HepG2 (cell line): ENCODE data around the gene GAS2L2. TPM values are rescaled to one million over a fixed set of nuclear protein-coding genes. Genes with fewer than 3 reads are reported as not detected.

Experiments used
- ASH2L ChIP-seq: fragments of 300-600, 200-600 bp; sonication (generic); IDR thresholded peaks from 2 replicates; pipeline ENCODE4 v1.7.0; 2017; ENCODE audit warnings: low read depth, mild to moderate bottlenecking, moderate library complexity, mixed read lengths, low read length; ENCODE audit not compliant: insufficient read length
- CBX2 ChIP-seq, 2 experiments: fragments of 200-600 bp in 1 of 2; sonication (generic); formaldehyde crosslinking in 1 of 2; IDR thresholded peaks; 2 replicates each; pipeline versions ENCODE4 v1.7.0 to v1.8.1; 2018 to 2022; ENCODE audit warnings: low read depth in 2 of 2, low read length in 1 of 2, mild to moderate bottlenecking in 1 of 2, missing genetic modification reagents in 1 of 2
- FOXA3 ChIP-seq: IDR thresholded peaks from 2 replicates; pipeline ENCODE4 v1.6.1; 2016; ENCODE audit warnings: missing genetic modification reagents, missing compliant biosample characterization
- GZF1 ChIP-seq: sonication (generic); formaldehyde crosslinking; IDR thresholded peaks from 2 replicates; pipeline ENCODE4 v1.5.1; 2020; ENCODE audit warnings: mild to moderate bottlenecking, missing genetic modification reagents
- HCFC1 ChIP-seq: fragments of 150-350 bp; IDR thresholded peaks from 2 replicates; pipeline ENCODE4 v1.6.1; 2014; ENCODE audit warnings: low read depth, low read length
- HOXA3 ChIP-seq: sonication (generic); formaldehyde crosslinking; IDR thresholded peaks from 2 replicates; pipeline ENCODE4 v1.5.0; 2020; ENCODE audit warnings: missing genetic modification reagents
- MEF2D ChIP-seq: sonication (generic); formaldehyde crosslinking; IDR thresholded peaks from 2 replicates; pipeline ENCODE4 v1.5.1; 2020; ENCODE audit warnings: mild to moderate bottlenecking, missing genetic modification reagents
- SMC3 ChIP-seq: IDR thresholded peaks from 2 replicates; pipeline ENCODE4 v1.6.1; 2011; ENCODE audit warnings: low read length, improper control_type of control experiment
- SP1 ChIP-seq, 2 experiments: fragments of 450-650 bp in 1 of 2; sonication (generic) in 1 of 2; formaldehyde crosslinking in 1 of 2; IDR thresholded peaks; 2 replicates each; pipeline versions ENCODE4 v1.4.0 to v1.6.1; 2016 to 2020; ENCODE audit warnings: missing genetic modification reagents in 1 of 2
- ZFP36L2 ChIP-seq: sonication (generic); formaldehyde crosslinking; IDR thresholded peaks from 2 replicates; pipeline ENCODE4 v1.4.0; 2020; ENCODE audit warnings: missing genetic modification reagents
- ZNF10 ChIP-seq: sonication (generic); formaldehyde crosslinking; IDR thresholded peaks from 2 replicates; pipeline ENCODE4 v1.4.0; 2020; ENCODE audit warnings: mild to moderate bottlenecking, low read depth, missing genetic modification reagents, borderline replicate concordance
- ZNF761 ChIP-seq: sonication (generic); formaldehyde crosslinking; conservative IDR thresholded peaks from 2 replicates; pipeline ENCODE4 v1.4.0; 2020; ENCODE audit warnings: mild to moderate bottlenecking, missing genetic modification reagents
- polyA plus RNA-seq, 8 experiments: library from polyadenylated mRNA; depleted of rRNA in 3 of 8; stranded (reverse) in 7 of 8; unstranded in 1 of 8; fragments of >200 nt; fragmentation: Illumina TruSeq in 4 of 8; extraction: Trizol in 4 of 8; gene quantifications; 2 replicates each; pipeline versions ENCODE4 v1.2.1 to v1.2.3, GENCODE V29; 2011 to 2016; ENCODE audit warnings: low read depth in 4 of 8, missing spikeins in 1 of 8, mixed read lengths in 1 of 8; ENCODE audit not compliant: insufficient read depth in 1 of 8
- total RNA-seq, 5 experiments: library from RNA; depleted of rRNA; stranded (reverse); fragments of >200 nt; fragmentation: Illumina TruSeq; extraction: Trizol; gene quantifications; 2 replicates each; pipeline ENCODE4 v1.2.3, GENCODE V29; 2016; ENCODE audit warnings: low read depth in 1 of 5
- TF ChIP-seq, protein P1 (sequence below): sonication (generic); formaldehyde crosslinking; IDR thresholded peaks from 2 replicates; pipeline ENCODE4 v1.4.0; 2020; ENCODE audit warnings: low read depth, mild to moderate bottlenecking, missing genetic modification reagents
- TF ChIP-seq, protein P2 (sequence below): sonication (generic); formaldehyde crosslinking; IDR thresholded peaks from 2 replicates; pipeline ENCODE4 v1.8.1; 2023; ENCODE audit warnings: mild to moderate bottlenecking, missing genetic modification reagents
- TF ChIP-seq, protein P3 (sequence below): sonication (generic); formaldehyde crosslinking; IDR thresholded peaks from 2 replicates; pipeline ENCODE4 v1.5.0; 2020; ENCODE audit warnings: mild to moderate bottlenecking, missing genetic modification reagents, borderline replicate concordance
- TF ChIP-seq, protein P4 (sequence below): sonication (generic); formaldehyde crosslinking; IDR thresholded peaks from 2 replicates; pipeline ENCODE4 v1.4.0; 2020; ENCODE audit warnings: mild to moderate bottlenecking, low read depth, missing genetic modification reagents
- TF ChIP-seq, protein P5 (sequence below): sonication (generic); formaldehyde crosslinking; IDR thresholded peaks from 2 replicates; pipeline ENCODE4 v1.5.1; 2020; ENCODE audit warnings: mild to moderate bottlenecking, missing genetic modification reagents

Gene GAS2L2
- total and polyA plus RNA-seq, 2 of the 13 experiments (the other 11 are each of a cell fraction or from before 2014, with no cell fraction given): not detected

DNA sequence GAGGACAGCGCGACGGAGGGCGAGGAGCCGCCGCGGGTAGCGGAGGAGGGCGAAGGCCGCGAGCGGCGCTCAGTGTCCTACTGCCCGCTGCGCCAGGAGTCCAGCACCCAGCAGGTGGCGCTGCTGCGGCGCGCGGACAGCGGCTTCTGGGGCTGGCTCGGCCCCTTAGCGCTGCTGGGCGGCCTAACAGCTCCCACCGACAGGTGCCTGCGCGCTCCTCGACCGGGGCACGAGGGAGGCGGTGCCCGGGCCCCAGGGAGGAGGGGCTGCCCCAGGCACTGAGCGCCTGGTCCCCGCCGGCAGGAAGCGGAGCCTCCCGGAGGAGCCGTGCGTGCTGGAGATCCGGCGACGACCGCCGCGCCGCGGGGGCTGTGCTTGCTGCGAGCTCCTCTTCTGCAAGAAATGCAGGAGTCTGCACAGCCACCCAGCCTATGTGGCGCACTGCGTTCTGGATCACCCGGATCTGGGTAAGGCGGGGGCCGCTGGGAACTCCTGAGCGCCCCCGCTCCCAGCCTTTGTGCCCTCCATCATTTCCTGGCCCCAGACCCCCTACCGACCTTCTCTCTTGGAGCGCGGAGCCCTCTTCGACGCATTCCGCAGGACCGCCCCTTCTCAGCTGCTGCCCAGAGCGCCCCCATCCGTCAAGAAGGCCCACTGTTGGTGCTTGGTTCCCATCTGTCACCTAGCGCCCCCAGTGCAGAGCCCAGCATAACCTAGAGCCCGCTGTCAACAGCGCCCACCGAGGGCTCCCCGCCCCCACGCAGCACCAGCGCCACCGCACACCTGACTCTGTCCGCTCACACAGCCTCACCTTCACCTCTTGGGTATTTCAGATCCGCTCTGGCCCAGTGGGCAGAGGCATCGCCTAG lies 11.3 kb upstream of the GAS2L2 start (continued):
- TF ChIP-seq, protein P1, sequence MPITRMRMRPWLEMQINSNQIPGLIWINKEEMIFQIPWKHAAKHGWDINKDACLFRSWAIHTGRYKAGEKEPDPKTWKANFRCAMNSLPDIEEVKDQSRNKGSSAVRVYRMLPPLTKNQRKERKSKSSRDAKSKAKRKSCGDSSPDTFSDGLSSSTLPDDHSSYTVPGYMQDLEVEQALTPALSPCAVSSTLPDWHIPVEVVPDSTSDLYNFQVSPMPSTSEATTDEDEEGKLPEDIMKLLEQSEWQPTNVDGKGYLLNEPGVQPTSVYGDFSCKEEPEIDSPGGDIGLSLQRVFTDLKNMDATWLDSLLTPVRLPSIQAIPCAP (CRISPR knock-in tag): 0 out of 2 replicates have a peak, but pooled peaks have one; percentile 65
- TF ChIP-seq, protein P2, sequence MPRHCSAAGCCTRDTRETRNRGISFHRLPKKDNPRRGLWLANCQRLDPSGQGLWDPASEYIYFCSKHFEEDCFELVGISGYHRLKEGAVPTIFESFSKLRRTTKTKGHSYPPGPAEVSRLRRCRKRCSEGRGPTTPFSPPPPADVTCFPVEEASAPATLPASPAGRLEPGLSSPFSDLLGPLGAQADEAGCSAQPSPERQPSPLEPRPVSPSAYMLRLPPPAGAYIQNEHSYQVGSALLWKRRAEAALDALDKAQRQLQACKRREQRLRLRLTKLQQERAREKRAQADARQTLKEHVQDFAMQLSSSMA: 0 out of 2 replicates have a peak, but pooled peaks have one; percentile 70
- TF ChIP-seq MEF2D (CRISPR knock-in tag): no peak
- TF ChIP-seq ZNF761: peak; percentile 41; the same call in 1 of the 2 replicates
- TF ChIP-seq HOXA3 (CRISPR knock-in tag): peak; percentile 85
- TF ChIP-seq SP1 (IDR thresholded peaks at IDR 0.05): no peak
- TF ChIP-seq SP1 (CRISPR knock-in tag; IDR thresholded peaks at IDR 0.05): no peak
- no peak for TF ChIP-seq ZNF10
- TF ChIP-seq, protein P3, sequence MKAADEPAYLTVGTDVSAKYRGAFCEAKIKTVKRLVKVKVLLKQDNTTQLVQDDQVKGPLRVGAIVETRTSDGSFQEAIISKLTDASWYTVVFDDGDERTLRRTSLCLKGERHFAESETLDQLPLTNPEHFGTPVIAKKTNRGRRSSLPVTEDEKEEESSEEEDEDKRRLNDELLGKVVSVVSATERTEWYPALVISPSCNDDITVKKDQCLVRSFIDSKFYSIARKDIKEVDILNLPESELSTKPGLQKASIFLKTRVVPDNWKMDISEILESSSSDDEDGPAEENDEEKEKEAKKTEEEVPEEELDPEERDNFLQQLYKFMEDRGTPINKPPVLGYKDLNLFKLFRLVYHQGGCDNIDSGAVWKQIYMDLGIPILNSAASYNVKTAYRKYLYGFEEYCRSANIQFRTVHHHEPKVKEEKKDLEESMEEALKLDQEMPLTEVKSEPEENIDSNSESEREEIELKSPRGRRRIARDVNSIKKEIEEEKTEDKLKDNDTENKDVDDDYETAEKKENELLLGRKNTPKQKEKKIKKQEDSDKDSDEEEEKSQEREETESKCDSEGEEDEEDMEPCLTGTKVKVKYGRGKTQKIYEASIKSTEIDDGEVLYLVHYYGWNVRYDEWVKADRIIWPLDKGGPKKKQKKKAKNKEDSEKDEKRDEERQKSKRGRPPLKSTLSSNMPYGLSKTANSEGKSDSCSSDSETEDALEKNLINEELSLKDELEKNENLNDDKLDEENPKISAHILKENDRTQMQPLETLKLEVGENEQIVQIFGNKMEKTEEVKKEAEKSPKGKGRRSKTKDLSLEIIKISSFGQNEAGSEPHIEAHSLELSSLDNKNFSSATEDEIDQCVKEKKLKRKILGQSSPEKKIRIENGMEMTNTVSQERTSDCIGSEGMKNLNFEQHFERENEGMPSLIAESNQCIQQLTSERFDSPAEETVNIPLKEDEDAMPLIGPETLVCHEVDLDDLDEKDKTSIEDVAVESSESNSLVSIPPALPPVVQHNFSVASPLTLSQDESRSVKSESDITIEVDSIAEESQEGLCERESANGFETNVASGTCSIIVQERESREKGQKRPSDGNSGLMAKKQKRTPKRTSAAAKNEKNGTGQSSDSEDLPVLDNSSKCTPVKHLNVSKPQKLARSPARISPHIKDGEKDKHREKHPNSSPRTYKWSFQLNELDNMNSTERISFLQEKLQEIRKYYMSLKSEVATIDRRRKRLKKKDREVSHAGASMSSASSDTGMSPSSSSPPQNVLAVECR (CRISPR knock-in tag): peak; percentile 74; the same call in 1 of the 2 replicates
- TF ChIP-seq, protein P4, sequence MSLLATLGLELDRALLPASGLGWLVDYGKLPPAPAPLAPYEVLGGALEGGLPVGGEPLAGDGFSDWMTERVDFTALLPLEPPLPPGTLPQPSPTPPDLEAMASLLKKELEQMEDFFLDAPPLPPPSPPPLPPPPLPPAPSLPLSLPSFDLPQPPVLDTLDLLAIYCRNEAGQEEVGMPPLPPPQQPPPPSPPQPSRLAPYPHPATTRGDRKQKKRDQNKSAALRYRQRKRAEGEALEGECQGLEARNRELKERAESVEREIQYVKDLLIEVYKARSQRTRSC (CRISPR knock-in tag): no peak
- no peak for TF ChIP-seq GZF1 (CRISPR knock-in tag)
- TF ChIP-seq CBX2 (IDR thresholded peaks at IDR 0.05; ENCODE audit: low read depth, low read length): no peak
- no peak for TF ChIP-seq CBX2 (CRISPR knock-in tag; IDR thresholded peaks at IDR 0.05; ENCODE audit: low read depth)
- no peak for TF ChIP-seq ASH2L
- TF ChIP-seq ZFP36L2: no peak
- 0 out of 2 replicates have a peak, but pooled peaks have one; percentile 35 for TF ChIP-seq FOXA3 (CRISPR knock-in tag)
- TF ChIP-seq HCFC1: no peak
- TF ChIP-seq, protein P5, sequence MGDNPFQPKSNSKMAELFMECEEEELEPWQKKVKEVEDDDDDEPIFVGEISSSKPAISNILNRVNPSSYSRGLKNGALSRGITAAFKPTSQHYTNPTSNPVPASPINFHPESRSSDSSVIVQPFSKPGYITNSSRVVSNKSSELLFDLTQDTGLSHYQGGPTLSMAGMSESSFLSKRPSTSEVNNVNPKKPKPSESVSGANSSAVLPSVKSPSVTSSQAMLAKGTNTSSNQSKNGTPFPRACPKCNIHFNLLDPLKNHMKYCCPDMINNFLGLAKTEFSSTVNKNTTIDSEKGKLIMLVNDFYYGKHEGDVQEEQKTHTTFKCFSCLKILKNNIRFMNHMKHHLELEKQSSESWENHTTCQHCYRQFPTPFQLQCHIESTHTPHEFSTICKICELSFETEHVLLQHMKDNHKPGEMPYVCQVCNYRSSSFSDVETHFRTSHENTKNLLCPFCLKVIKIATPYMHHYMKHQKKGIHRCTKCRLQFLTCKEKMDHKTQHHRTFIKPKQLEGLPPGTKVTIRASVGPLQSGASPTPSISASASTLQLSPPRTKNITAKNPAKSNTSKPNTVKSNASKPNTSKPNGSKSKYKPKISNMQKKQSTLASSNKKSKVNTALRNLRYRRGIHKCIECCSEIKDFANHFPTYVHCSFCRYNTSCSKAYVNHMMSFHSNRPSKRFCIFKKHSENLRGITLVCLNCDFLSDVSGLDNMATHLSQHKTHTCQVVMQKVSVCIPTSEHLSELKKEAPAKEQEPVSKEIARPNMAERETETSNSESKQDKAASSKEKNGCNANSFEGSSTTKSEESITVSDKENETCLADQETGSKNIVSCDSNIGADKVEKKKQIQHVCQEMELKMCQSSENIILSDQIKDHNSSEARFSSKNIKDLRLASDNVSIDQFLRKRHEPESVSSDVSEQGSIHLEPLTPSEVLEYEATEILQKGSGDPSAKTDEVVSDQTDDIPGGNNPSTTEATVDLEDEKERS (CRISPR knock-in tag): no peak
- no peak; the same call in 1 of the 2 replicates for TF ChIP-seq SMC3
